Measurements from ENCODE around the gene NXN.

DNA sequence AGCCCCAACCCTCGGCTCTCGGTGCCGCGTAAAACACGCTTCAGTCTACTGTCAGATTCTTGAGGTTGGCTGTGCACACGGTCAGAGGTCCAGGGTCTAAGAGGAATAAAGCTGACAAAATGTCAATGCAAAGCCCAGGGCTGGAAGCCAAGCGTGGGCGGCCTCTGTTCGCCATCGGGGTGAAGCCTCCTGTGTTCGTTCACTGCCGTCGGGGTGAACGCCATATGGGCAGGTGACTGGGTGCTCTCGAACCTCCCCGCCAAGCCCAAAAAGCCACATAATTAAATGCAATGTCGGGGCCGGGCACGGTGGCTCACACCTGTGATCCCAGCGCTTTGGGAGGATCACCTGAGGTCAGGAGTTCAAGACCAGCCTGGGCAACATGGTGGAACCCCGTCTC, 152.8 kb downstream of the NXN start:
- TF ChIP-seq, protein P1, sequence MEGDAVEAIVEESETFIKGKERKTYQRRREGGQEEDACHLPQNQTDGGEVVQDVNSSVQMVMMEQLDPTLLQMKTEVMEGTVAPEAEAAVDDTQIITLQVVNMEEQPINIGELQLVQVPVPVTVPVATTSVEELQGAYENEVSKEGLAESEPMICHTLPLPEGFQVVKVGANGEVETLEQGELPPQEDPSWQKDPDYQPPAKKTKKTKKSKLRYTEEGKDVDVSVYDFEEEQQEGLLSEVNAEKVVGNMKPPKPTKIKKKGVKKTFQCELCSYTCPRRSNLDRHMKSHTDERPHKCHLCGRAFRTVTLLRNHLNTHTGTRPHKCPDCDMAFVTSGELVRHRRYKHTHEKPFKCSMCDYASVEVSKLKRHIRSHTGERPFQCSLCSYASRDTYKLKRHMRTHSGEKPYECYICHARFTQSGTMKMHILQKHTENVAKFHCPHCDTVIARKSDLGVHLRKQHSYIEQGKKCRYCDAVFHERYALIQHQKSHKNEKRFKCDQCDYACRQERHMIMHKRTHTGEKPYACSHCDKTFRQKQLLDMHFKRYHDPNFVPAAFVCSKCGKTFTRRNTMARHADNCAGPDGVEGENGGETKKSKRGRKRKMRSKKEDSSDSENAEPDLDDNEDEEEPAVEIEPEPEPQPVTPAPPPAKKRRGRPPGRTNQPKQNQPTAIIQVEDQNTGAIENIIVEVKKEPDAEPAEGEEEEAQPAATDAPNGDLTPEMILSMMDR (IDR thresholded peaks at IDR 0.05) = no peak
- TF ChIP-seq, protein P2, sequence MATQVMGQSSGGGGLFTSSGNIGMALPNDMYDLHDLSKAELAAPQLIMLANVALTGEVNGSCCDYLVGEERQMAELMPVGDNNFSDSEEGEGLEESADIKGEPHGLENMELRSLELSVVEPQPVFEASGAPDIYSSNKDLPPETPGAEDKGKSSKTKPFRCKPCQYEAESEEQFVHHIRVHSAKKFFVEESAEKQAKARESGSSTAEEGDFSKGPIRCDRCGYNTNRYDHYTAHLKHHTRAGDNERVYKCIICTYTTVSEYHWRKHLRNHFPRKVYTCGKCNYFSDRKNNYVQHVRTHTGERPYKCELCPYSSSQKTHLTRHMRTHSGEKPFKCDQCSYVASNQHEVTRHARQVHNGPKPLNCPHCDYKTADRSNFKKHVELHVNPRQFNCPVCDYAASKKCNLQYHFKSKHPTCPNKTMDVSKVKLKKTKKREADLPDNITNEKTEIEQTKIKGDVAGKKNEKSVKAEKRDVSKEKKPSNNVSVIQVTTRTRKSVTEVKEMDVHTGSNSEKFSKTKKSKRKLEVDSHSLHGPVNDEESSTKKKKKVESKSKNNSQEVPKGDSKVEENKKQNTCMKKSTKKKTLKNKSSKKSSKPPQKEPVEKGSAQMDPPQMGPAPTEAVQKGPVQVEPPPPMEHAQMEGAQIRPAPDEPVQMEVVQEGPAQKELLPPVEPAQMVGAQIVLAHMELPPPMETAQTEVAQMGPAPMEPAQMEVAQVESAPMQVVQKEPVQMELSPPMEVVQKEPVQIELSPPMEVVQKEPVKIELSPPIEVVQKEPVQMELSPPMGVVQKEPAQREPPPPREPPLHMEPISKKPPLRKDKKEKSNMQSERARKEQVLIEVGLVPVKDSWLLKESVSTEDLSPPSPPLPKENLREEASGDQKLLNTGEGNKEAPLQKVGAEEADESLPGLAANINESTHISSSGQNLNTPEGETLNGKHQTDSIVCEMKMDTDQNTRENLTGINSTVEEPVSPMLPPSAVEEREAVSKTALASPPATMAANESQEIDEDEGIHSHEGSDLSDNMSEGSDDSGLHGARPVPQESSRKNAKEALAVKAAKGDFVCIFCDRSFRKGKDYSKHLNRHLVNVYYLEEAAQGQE (IDR thresholded peaks at IDR 0.05; ENCODE audit: insufficient read depth in 1 of 2, low read depth in 2 of 2, low read length in 1 of 2) = no peak
- TF ChIP-seq POLR2AphosphoS5 (IDR thresholded peaks at IDR 0.05; ENCODE audit: low read depth, low read length) (no peak), TCF7L2 (IDR thresholded peaks at IDR 0.05; ENCODE audit: low read depth, low read length) (no peak)

Data from Panc1 (cell line).